ENCODE results near the gene TRIM6. TPM values are rescaled to one million over a fixed set of nuclear protein-coding genes. Genes with fewer than 3 reads are reported as not detected.

The TRIM6 gene
- total RNA-seq, 1 donor from 2014 or later = 3.9 TPM

Other genes starting within 250 kb of the TRIM6 start
- not detected in 2 replicates for gene OR51B6, start 245.1 kb upstream of the TRIM6 start, total RNA-seq
- gene OR51M1, start 212.8 kb upstream of the TRIM6 start, total RNA-seq = not detected in 2 replicates
- not detected in 2 replicates for gene OR51Q1, start 174.5 kb upstream of the TRIM6 start, total RNA-seq
- 0.13 TPM in 1 of 2 replicates, not detected in the other for gene OR51I1, start 155.1 kb upstream of the TRIM6 start, total RNA-seq
- not detected in 2 replicates for gene OR51I2, start 147.3 kb upstream of the TRIM6 start, total RNA-seq
- not detected in 2 replicates for gene OR52D1, start 108.0 kb upstream of the TRIM6 start, total RNA-seq
- gene UBQLN3, start 86.7 kb upstream of the TRIM6 start, total RNA-seq = not detected in 2 replicates
- not detected in 2 replicates for gene UBQLNL, start 79.9 kb upstream of the TRIM6 start, total RNA-seq
- 0.13 TPM in 2 replicates for gene OR52H1, start 48.1 kb upstream of the TRIM6 start, total RNA-seq
- gene OR52B6, start 15.8 kb upstream of the TRIM6 start, total RNA-seq = not detected in 2 replicates
- gene TRIM34, start 28.4 kb downstream of the TRIM6 start, total RNA-seq = 8.0 and 8.1 TPM in 2 replicates
- 44.7 and 59.7 TPM in 2 replicates for gene TRIM5, start 88.4 kb downstream of the TRIM6 start, total RNA-seq
- gene TRIM22, start 93.2 kb downstream of the TRIM6 start, total RNA-seq = 60.6 and 85.6 TPM in 2 replicates
- gene OR56B1, start 139.8 kb downstream of the TRIM6 start, total RNA-seq = not detected in 2 replicates
- gene OR52N4, start 157.6 kb downstream of the TRIM6 start, total RNA-seq = not detected in 2 replicates
- gene OR52N5, start 186.7 kb downstream of the TRIM6 start, total RNA-seq = not detected in 2 replicates
- not detected in 2 replicates for gene OR52N1, start 194.6 kb downstream of the TRIM6 start, total RNA-seq
- gene OR52N2, start 212.3 kb downstream of the TRIM6 start, total RNA-seq = not detected in 2 replicates
- not detected in 2 replicates for gene OR52E6, start 245.3 kb downstream of the TRIM6 start, total RNA-seq

Measured in dermis microvascular lymphatic vessel endothelial cell (primary cell).